Nephron (organoid): ENCODE data around the gene KYNU.

ENCODE experiments used
- H3K27ac Mint-ChIP-seq, 3 experiments: 2 replicates each; pipeline ENCODE4 v1.8.0; 2020; ENCODE audit warnings: mixed read lengths in 3 of 3, mild to moderate bottlenecking in 2 of 3, moderate library complexity in 1 of 3
- H3K27me3 Mint-ChIP-seq: 2 replicates; pipeline ENCODE4 v1.8.0; 2021; ENCODE audit warnings: low read depth, mild to moderate bottlenecking, moderate library complexity, mixed read lengths
- H3K36me3 Mint-ChIP-seq: 2 replicates; pipeline ENCODE4 v1.8.0; 2020; ENCODE audit warnings: low read depth, mixed read lengths
- H3K4me1 Mint-ChIP-seq: 2 replicates; pipeline ENCODE4 v1.8.0; 2020; ENCODE audit warnings: mixed read lengths
- H3K4me3 Mint-ChIP-seq, 3 experiments: 2 replicates each; pipeline ENCODE4 v1.8.0; 2020; ENCODE audit warnings: mild to moderate bottlenecking in 3 of 3, mixed read lengths in 3 of 3, moderate library complexity in 2 of 3
- H3K9me3 Mint-ChIP-seq: 2 replicates; pipeline ENCODE4 v1.8.0; 2020; ENCODE audit warnings: mixed read lengths
- TF ChIP-seq, protein P1 (sequence below), 3 experiments: fragments of 200-600 bp; sonication (generic); IDR thresholded peaks; one replicate each; pipeline ENCODE4 v1.5.0; 2021; ENCODE audit warnings: antibody characterized with exemption in 3 of 3; ENCODE audit not compliant: unreplicated experiment in 3 of 3

KYNU gene

DNA sequence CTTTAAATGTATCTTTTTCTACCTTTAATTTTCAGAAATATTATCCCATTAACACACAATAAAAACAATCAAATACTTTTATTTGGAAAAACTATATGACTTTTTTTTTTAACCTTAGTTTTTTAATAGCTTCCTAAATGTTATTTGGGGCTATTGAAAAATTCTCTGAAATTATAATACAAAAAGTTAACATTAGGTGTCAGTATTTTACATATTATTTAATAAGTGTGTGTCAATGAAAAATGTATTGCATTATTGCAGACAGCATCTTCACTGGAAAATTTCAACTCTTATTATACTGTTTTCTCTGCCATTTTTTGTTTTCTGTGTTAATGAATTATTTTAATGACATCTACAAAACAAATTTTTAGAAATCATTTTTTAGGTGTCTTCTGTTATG is 200.6 kb downstream of the KYNU start:
- TF ChIP-seq, protein P1, sequence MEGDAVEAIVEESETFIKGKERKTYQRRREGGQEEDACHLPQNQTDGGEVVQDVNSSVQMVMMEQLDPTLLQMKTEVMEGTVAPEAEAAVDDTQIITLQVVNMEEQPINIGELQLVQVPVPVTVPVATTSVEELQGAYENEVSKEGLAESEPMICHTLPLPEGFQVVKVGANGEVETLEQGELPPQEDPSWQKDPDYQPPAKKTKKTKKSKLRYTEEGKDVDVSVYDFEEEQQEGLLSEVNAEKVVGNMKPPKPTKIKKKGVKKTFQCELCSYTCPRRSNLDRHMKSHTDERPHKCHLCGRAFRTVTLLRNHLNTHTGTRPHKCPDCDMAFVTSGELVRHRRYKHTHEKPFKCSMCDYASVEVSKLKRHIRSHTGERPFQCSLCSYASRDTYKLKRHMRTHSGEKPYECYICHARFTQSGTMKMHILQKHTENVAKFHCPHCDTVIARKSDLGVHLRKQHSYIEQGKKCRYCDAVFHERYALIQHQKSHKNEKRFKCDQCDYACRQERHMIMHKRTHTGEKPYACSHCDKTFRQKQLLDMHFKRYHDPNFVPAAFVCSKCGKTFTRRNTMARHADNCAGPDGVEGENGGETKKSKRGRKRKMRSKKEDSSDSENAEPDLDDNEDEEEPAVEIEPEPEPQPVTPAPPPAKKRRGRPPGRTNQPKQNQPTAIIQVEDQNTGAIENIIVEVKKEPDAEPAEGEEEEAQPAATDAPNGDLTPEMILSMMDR (IDR thresholded peaks at IDR 0.05; ENCODE audit: unreplicated experiment in 3 of 3) = no peak
- no peak overlapping the region for H3K27ac Mint-ChIP-seq
- no peaks in the 10 kb centered on the region for H3K4me1 Mint-ChIP-seq
- H3K27me3 Mint-ChIP-seq = no peaks in the 10 kb centered on the region
- H3K4me3 Mint-ChIP-seq = no peak overlapping the region
- peaks cover 15% of the 10 kb centered on the region for H3K9me3 Mint-ChIP-seq
- H3K36me3 Mint-ChIP-seq = no peaks in the 10 kb centered on the region

DNA sequence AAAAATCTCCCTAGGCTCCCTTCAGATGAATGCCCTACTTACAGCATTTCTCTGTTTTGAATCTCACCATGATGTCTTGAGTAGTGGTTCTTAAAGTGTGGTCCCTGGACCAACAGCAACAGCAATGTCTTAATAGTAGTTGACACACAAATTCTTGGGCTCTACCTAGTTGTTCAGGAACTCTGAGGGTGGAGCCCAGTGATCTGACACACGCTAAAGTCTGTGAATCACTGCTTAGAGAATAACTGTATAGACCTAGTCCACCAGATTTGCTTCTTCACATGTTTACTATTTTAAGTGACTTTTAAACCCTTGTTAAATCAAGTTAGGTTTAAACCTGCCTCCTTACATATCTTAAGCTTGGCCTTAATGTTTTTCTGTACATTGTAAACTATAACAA is 204.2 kb downstream of the KYNU start:
- Mint-ChIP-seq H3K27me3 (no peaks in the 10 kb centered on the region), H3K9me3 (peaks cover 5% of the 10 kb centered on the region), H3K36me3 (no peaks in the 10 kb centered on the region), H3K27ac (no peak overlapping the region), H3K4me3 (no peak overlapping the region), H3K4me1 (no peaks in the 10 kb centered on the region)
- TF ChIP-seq, protein P1 (IDR thresholded peaks at IDR 0.05; ENCODE audit: unreplicated experiment in 3 of 3) = no peak

DNA sequence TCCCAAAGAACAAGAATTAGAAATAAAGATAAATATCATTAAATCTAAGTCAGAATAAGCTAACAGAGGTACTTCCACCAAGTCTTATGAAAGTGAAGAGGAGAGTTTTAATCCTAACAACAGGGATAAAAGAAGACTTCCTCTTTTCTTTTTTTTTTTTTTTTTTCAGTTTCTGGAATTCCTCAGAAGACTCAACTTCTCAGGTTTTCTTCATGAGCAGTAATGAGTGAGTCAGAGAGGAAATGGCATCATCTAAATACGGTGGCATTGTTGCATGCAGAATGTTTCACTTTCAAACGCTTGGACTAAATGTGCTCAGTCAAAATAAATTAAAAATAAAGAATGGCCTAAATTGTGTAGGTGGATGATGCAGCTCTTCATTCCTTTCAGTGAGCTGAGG is 206.2 kb downstream of the KYNU start:
- H3K4me3 Mint-ChIP-seq = no peak overlapping the region
- H3K36me3 Mint-ChIP-seq = no peaks in the 10 kb centered on the region
- no peak overlapping the region for H3K27ac Mint-ChIP-seq
- H3K27me3 Mint-ChIP-seq = no peaks in the 10 kb centered on the region
- TF ChIP-seq, protein P1 (IDR thresholded peaks at IDR 0.05; ENCODE audit: unreplicated experiment in 3 of 3) = no peak
- H3K4me1 Mint-ChIP-seq = no peaks in the 10 kb centered on the region
- peaks cover 3% of the 10 kb centered on the region for H3K9me3 Mint-ChIP-seq

DNA sequence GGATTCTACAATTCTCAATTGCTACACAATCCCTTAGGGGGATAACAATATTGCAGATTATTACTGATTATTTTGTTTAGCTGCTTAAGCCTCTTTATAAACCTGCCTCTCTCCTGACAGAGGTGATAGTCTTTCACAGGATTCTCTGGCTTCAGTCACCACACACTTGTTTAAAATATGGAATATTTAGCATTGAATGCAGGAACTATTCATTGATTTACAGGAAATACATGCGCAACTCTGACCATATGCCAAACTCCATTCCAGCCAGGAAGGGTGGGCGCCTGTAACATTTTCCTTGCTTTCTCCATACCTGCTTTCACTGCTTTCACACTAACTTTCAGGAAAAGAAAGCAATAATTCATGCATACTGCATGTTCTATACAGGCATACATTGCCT is 207.0 kb downstream of the KYNU start:
- no peaks in the 10 kb centered on the region for H3K27me3 Mint-ChIP-seq
- no peak overlapping the region for H3K4me3 Mint-ChIP-seq
- H3K27ac Mint-ChIP-seq = no peak overlapping the region
- no peaks in the 10 kb centered on the region for H3K4me1 Mint-ChIP-seq
- peaks cover 3% of the 10 kb centered on the region for H3K9me3 Mint-ChIP-seq
- TF ChIP-seq, protein P1 (IDR thresholded peaks at IDR 0.05; ENCODE audit: unreplicated experiment in 3 of 3) = no peak
- H3K36me3 Mint-ChIP-seq = no peaks in the 10 kb centered on the region

DNA sequence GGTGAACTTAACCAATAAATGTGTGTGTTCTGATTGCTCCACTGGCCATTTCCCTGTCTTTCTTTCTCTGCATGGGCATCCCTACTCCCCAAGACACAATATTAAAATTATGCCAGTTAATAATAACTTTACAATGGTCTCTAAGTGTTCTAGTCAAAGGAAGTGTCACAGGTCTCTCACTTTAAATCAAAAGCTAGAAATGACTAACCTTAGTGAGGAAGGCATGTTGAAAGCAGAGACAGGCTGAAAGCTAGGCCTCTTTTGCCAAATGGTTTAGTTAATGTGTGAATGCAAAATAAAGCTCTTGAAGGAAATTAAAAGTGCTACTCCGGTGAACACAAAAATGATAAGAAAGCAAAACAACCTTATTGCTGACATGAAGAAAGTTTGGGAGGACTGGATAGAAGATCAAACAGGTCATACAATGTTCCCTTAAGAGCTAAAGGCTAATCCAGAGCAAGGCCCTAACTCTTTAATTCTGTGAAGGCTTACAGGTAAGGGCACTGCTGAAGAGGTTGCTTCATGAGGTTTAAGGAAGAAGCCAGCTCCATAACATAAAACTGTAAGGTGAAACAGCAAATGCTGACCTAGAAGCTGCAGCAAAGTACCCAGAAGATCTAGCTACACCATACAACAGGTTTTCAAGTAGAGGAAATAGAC is 207.8 kb downstream of the KYNU start:
- H3K9me3 Mint-ChIP-seq = peaks cover 3% of the 10 kb centered on the region
- no peaks in the 10 kb centered on the region for H3K27me3 Mint-ChIP-seq
- H3K4me3 Mint-ChIP-seq = no peak overlapping the region
- no peaks in the 10 kb centered on the region for H3K36me3 Mint-ChIP-seq
- no peak overlapping the region for H3K27ac Mint-ChIP-seq
- TF ChIP-seq, protein P1 (IDR thresholded peaks at IDR 0.05; ENCODE audit: unreplicated experiment in 3 of 3) = no peak
- no peaks in the 10 kb centered on the region for H3K4me1 Mint-ChIP-seq

DNA sequence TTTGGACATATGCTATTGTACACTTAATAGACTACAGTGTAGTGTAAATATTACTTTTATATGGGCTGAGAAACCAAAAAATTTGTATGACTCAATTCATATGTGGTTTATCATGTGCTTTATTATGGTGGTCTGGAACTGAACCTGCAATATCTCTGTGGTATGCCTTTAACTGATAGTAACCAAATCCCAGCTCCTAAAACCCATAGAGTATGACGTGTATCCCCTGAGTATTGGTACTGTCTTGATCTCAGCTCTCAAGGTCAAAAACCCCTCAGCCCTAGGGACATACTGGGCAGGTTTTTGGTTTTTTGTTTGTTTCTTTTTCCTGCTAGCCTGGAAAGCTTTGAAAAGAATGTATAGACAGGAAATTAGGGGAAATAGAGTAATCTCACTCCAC is 209.6 kb downstream of the KYNU start:
- H3K9me3 Mint-ChIP-seq = peaks cover 2% of the 10 kb centered on the region
- H3K27me3 Mint-ChIP-seq = no peaks in the 10 kb centered on the region
- no peaks in the 10 kb centered on the region for H3K4me1 Mint-ChIP-seq
- no peak overlapping the region for H3K27ac Mint-ChIP-seq
- no peak overlapping the region for H3K4me3 Mint-ChIP-seq
- H3K36me3 Mint-ChIP-seq = no peaks in the 10 kb centered on the region
- TF ChIP-seq, protein P1 (IDR thresholded peaks at IDR 0.05; ENCODE audit: unreplicated experiment in 3 of 3) = no peak
